ENCODE measurements around the gene ADAM10.

The ADAM10 gene

GRCh38 chr15:58755350-58755749 is 5.8 kb upstream of the ADAM10 start:
- H3K4me3 ChIP-seq (ENCODE audit: low read length), result no peak overlapping the region
- H3K9me3 ChIP-seq (ENCODE audit: control insufficient read depth, low read length), result no peaks in the 10 kb centered on the region
- H3K9ac ChIP-seq (ENCODE audit: low read length), result no peak overlapping the region
- H3K4me1 ChIP-seq (ENCODE audit: control insufficient read depth, insufficient read depth, low read length), result peaks cover 5% of the 10 kb centered on the region
- no peak for DNase-seq (ENCODE audit: low read depth)
- no peaks in the 10 kb centered on the region for H3K36me3 ChIP-seq (ENCODE audit: control insufficient read depth, insufficient read depth, low read length, severe bottlenecking)
- H3K27me3 ChIP-seq (replicated peaks; ENCODE audit: control insufficient read depth, insufficient read depth, low read length), result no peaks in the 10 kb centered on the region

- Histone ChIP-seq H3K36me3 (ENCODE audit: control insufficient read depth, insufficient read depth, low read length, severe bottlenecking) (no peaks in the 10 kb centered on the region), H3K27me3 (replicated peaks; ENCODE audit: control insufficient read depth, insufficient read depth, low read length) (no peaks in the 10 kb centered on the region), H3K9ac (ENCODE audit: low read length) (no peak overlapping the region), H3K4me1 (ENCODE audit: control insufficient read depth, insufficient read depth, low read length) (peaks cover 6% of the 10 kb centered on the region), H3K4me3 (ENCODE audit: low read length) (no peak overlapping the region), H3K9me3 (ENCODE audit: control insufficient read depth, low read length) (no peaks in the 10 kb centered on the region)
- no peak for DNase-seq (ENCODE audit: low read depth)
These were observed 3.2 kb upstream of the ADAM10 start for GRCh38 chr15:58752716-58753115.

GRCh38 chr15:58748852-58749531 is 515 bp downstream of the ADAM10 start:
- Histone ChIP-seq H3K4me3 (ENCODE audit: low read length) (peak overlapping the region; percentile 99), H3K9me3 (ENCODE audit: control insufficient read depth, low read length) (no peaks in the 10 kb centered on the region), H3K9ac (ENCODE audit: low read length) (peak overlapping the region; percentile 97), H3K4me1 (ENCODE audit: control insufficient read depth, insufficient read depth, low read length) (peaks cover 27% of the 10 kb centered on the region), H3K36me3 (ENCODE audit: control insufficient read depth, insufficient read depth, low read length, severe bottlenecking) (no peaks in the 10 kb centered on the region), H3K27me3 (replicated peaks; ENCODE audit: control insufficient read depth, insufficient read depth, low read length) (no peaks in the 10 kb centered on the region)
- peak; percentile 74 for DNase-seq (ENCODE audit: low read depth)

- Histone ChIP-seq H3K27me3 (replicated peaks; ENCODE audit: control insufficient read depth, insufficient read depth, low read length) (no peaks in the 10 kb centered on the region), H3K36me3 (ENCODE audit: control insufficient read depth, insufficient read depth, low read length, severe bottlenecking) (no peaks in the 10 kb centered on the region), H3K4me3 (ENCODE audit: low read length) (peak overlapping the region; percentile 99), H3K4me1 (ENCODE audit: control insufficient read depth, insufficient read depth, low read length) (peaks cover 27% of the 10 kb centered on the region), H3K9me3 (ENCODE audit: control insufficient read depth, low read length) (no peaks in the 10 kb centered on the region), H3K9ac (ENCODE audit: low read length) (peak overlapping the region; percentile 97)
- DNase-seq (ENCODE audit: low read depth), result peak; percentile 54
These were observed 1.3 kb downstream of the ADAM10 start for GRCh38 chr15:58748040-58748851.

GRCh38 chr15:58746174-58746573 is 3.3 kb downstream of the ADAM10 start:
- Histone ChIP-seq H3K27me3 (replicated peaks; ENCODE audit: control insufficient read depth, insufficient read depth, low read length) (no peaks in the 10 kb centered on the region), H3K4me3 (ENCODE audit: low read length) (peak overlapping the region; percentile 99), H3K36me3 (ENCODE audit: control insufficient read depth, insufficient read depth, low read length, severe bottlenecking) (no peaks in the 10 kb centered on the region), H3K9ac (ENCODE audit: low read length) (no peak overlapping the region), H3K9me3 (ENCODE audit: control insufficient read depth, low read length) (no peaks in the 10 kb centered on the region), H3K4me1 (ENCODE audit: control insufficient read depth, insufficient read depth, low read length) (peaks cover 27% of the 10 kb centered on the region)
- no peak for DNase-seq (ENCODE audit: low read depth)

- Histone ChIP-seq H3K9me3 (ENCODE audit: control insufficient read depth, low read length) (no peaks in the 10 kb centered on the region), H3K9ac (ENCODE audit: low read length) (no peak overlapping the region), H3K36me3 (ENCODE audit: control insufficient read depth, insufficient read depth, low read length, severe bottlenecking) (no peaks in the 10 kb centered on the region), H3K4me1 (ENCODE audit: control insufficient read depth, insufficient read depth, low read length) (peaks cover 33% of the 10 kb centered on the region), H3K4me3 (ENCODE audit: low read length) (no peak overlapping the region), H3K27me3 (replicated peaks; ENCODE audit: control insufficient read depth, insufficient read depth, low read length) (no peaks in the 10 kb centered on the region)
- DNase-seq (ENCODE audit: low read depth), result no peak
These were observed 6.5 kb downstream of the ADAM10 start for GRCh38 chr15:58742819-58743502.

- DNase-seq (ENCODE audit: low read depth), result no peak
- peaks cover 34% of the 10 kb centered on the region for H3K4me1 ChIP-seq (ENCODE audit: control insufficient read depth, insufficient read depth, low read length)
- no peak overlapping the region for H3K9ac ChIP-seq (ENCODE audit: low read length)
- H3K4me3 ChIP-seq (ENCODE audit: low read length), result no peak overlapping the region
- no peaks in the 10 kb centered on the region for H3K36me3 ChIP-seq (ENCODE audit: control insufficient read depth, insufficient read depth, low read length, severe bottlenecking)
- H3K27me3 ChIP-seq (replicated peaks; ENCODE audit: control insufficient read depth, insufficient read depth, low read length), result no peaks in the 10 kb centered on the region
- H3K9me3 ChIP-seq (ENCODE audit: control insufficient read depth, low read length), result no peaks in the 10 kb centered on the region
These were observed 7.3 kb downstream of the ADAM10 start for GRCh38 chr15:58742022-58742813.

- Histone ChIP-seq H3K9ac (ENCODE audit: low read length) (no peak overlapping the region), H3K36me3 (ENCODE audit: control insufficient read depth, insufficient read depth, low read length, severe bottlenecking) (no peaks in the 10 kb centered on the region), H3K4me3 (ENCODE audit: low read length) (no peak overlapping the region), H3K4me1 (ENCODE audit: control insufficient read depth, insufficient read depth, low read length) (peaks cover 24% of the 10 kb centered on the region), H3K9me3 (ENCODE audit: control insufficient read depth, low read length) (no peaks in the 10 kb centered on the region), H3K27me3 (replicated peaks; ENCODE audit: control insufficient read depth, insufficient read depth, low read length) (no peaks in the 10 kb centered on the region)
- DNase-seq (ENCODE audit: low read depth), result no peak
These were observed 8.5 kb downstream of the ADAM10 start for GRCh38 chr15:58741032-58741431.

GRCh38 chr15:58740436-58740835 is 9.1 kb downstream of the ADAM10 start:
- Histone ChIP-seq H3K4me3 (ENCODE audit: low read length) (no peak overlapping the region), H3K9me3 (ENCODE audit: control insufficient read depth, low read length) (no peaks in the 10 kb centered on the region), H3K4me1 (ENCODE audit: control insufficient read depth, insufficient read depth, low read length) (peaks cover 18% of the 10 kb centered on the region), H3K9ac (ENCODE audit: low read length) (no peak overlapping the region), H3K27me3 (replicated peaks; ENCODE audit: control insufficient read depth, insufficient read depth, low read length) (no peaks in the 10 kb centered on the region), H3K36me3 (ENCODE audit: control insufficient read depth, insufficient read depth, low read length, severe bottlenecking) (no peaks in the 10 kb centered on the region)
- DNase-seq (ENCODE audit: low read depth), result no peak

- Histone ChIP-seq H3K4me3 (ENCODE audit: low read length) (no peak overlapping the region), H3K9me3 (ENCODE audit: control insufficient read depth, low read length) (no peaks in the 10 kb centered on the region), H3K9ac (ENCODE audit: low read length) (no peak overlapping the region), H3K27me3 (replicated peaks; ENCODE audit: control insufficient read depth, insufficient read depth, low read length) (no peaks in the 10 kb centered on the region), H3K36me3 (ENCODE audit: control insufficient read depth, insufficient read depth, low read length, severe bottlenecking) (no peaks in the 10 kb centered on the region), H3K4me1 (ENCODE audit: control insufficient read depth, insufficient read depth, low read length) (peaks cover 21% of the 10 kb centered on the region)
- peak; percentile 45 for DNase-seq (ENCODE audit: low read depth)
These were observed 11.3 kb downstream of the ADAM10 start for GRCh38 chr15:58738046-58738707.
